Measurements from ENCODE around the gene LAMB3. TPM values are rescaled to one million over a fixed set of nuclear protein-coding genes. Genes with fewer than 3 reads are reported as not detected.

The LAMB3 gene
- total RNA-seq, 1 experiment from 2014 or later: 70.2 TPM

GRCh38 chr1:209611771-209612570 lies 40.3 kb downstream of the LAMB3 start:
- no peak overlapping the region for H3K27ac ChIP-seq (ENCODE audit: low read depth, low read length)
- no peak overlapping the region for H2AFZ ChIP-seq (ENCODE audit: low read depth, low read length, poor library complexity, severe bottlenecking)
- no peaks in the 10 kb centered on the region for H3K9me2 ChIP-seq (ENCODE audit: insufficient read depth)
- no peaks in the 10 kb centered on the region for H4K20me1 ChIP-seq (ENCODE audit: insufficient read depth)
- ATAC-seq (peak; percentile 51; the same call in 1 of the 2 replicates), DNase-seq (ENCODE audit: low read depth, low spot score) (no peak)
- intact Hi-C loops (cut with micrococcal nuclease): no loop called here
- RAD21 ChIA-PET (ENCODE audit: low non-redundant PET in 1 of 2, low total read pairs in 2 of 2, uncharacterized antibody in 2 of 2, unreplicated experiment in 2 of 2): no interaction called here
- H3K27me3 ChIP-seq (ENCODE audit: insufficient read depth, low read length): no peaks in the 10 kb centered on the region
- CTCF ChIA-PET: no interaction called here
- no peaks in the 10 kb centered on the region for H3K9me3 ChIP-seq (ENCODE audit: control insufficient read depth in 1 of 2, insufficient read depth in 1 of 2, low read depth in 1 of 2, low read length in 2 of 2)
- TF ChIP-seq CTCF (IDR thresholded peaks at IDR 0.05 in 2 of 3, conservative IDR thresholded peaks at IDR 0.05 in 1 of 3; ENCODE audit: borderline replicate concordance in 1 of 3, insufficient read depth in 1 of 3, low read depth in 2 of 3, low read length in 2 of 3): peak in 2 of 3 experiments; percentile 21 to 35; a peak in 3 of 6 replicates
- no peak for TF ChIP-seq POLR2AphosphoS5 (IDR thresholded peaks at IDR 0.05; ENCODE audit: low read depth, low read length)
- H3K4me1 ChIP-seq (ENCODE audit: control insufficient read depth in 1 of 2, insufficient read depth in 2 of 2, low read length in 2 of 2): peaks cover 0 to 6% of the 10 kb centered on the region in 2 experiments; a peak in 1 of 4 replicates
- no peak overlapping the region for H3K4me3 ChIP-seq (replicated peaks in 1 of 2; ENCODE audit: low read depth in 1 of 2, low read length in 2 of 2)
- H3K79me2 ChIP-seq (ENCODE audit: insufficient read depth, low read length): no peaks in the 10 kb centered on the region
- no peak overlapping the region for H3K4me2 ChIP-seq (ENCODE audit: low read length)
- H3K36me3 ChIP-seq (ENCODE audit: control insufficient read depth in 1 of 2, insufficient read depth in 2 of 2, low read length in 2 of 2): 0 out of 4 replicates have a peak, but pooled peaks cover 0 to 4% of the 10 kb centered on the region in 2 experiments
- H3K9ac ChIP-seq (ENCODE audit: low read length): no peak overlapping the region
- POLR2A ChIA-PET: no interaction called here
- BruUV-seq (replicated peaks): no TSS peak

GRCh38 chr1:209610631-209610905 lies 41.7 kb downstream of the LAMB3 start:
- Histone ChIP-seq H3K27ac (ENCODE audit: low read depth, low read length) (no peak overlapping the region), H3K4me1 (ENCODE audit: control insufficient read depth in 1 of 2, insufficient read depth in 2 of 2, low read length in 2 of 2) (peaks cover 0 to 6% of the 10 kb centered on the region in 2 experiments; a peak in 1 of 4 replicates), H3K9ac (ENCODE audit: low read length) (no peak overlapping the region), H3K4me3 (replicated peaks in 1 of 2; ENCODE audit: low read depth in 1 of 2, low read length in 2 of 2) (no peak overlapping the region), H3K79me2 (ENCODE audit: insufficient read depth, low read length) (no peaks in the 10 kb centered on the region), H3K27me3 (ENCODE audit: insufficient read depth, low read length) (no peaks in the 10 kb centered on the region), H3K36me3 (ENCODE audit: control insufficient read depth in 1 of 2, insufficient read depth in 2 of 2, low read length in 2 of 2) (no peaks in the 10 kb centered on the region), H3K9me3 (ENCODE audit: control insufficient read depth in 1 of 2, insufficient read depth in 1 of 2, low read depth in 1 of 2, low read length in 2 of 2) (no peaks in the 10 kb centered on the region), H3K9me2 (ENCODE audit: insufficient read depth) (no peaks in the 10 kb centered on the region), H4K20me1 (ENCODE audit: insufficient read depth) (no peaks in the 10 kb centered on the region), H3K4me2 (ENCODE audit: low read length) (no peak overlapping the region), H2AFZ (ENCODE audit: low read depth, low read length, poor library complexity, severe bottlenecking) (no peak overlapping the region)
- intact Hi-C loops (cut with micrococcal nuclease): no loop called here
- DNase-seq (ENCODE audit: low read depth, low spot score) (no peak), ATAC-seq (no peak)
- no TSS peak for BruUV-seq (replicated peaks)
- ChIA-PET POLR2A (no interaction called here), RAD21 (ENCODE audit: low non-redundant PET in 1 of 2, low total read pairs in 2 of 2, uncharacterized antibody in 2 of 2, unreplicated experiment in 2 of 2) (no interaction called here), CTCF (no interaction called here)
- TF ChIP-seq YY1 (IDR thresholded peaks at IDR 0.05; ENCODE audit: extremely low read depth, insufficient replicate concordance, low read depth, low read length) (no peak), ZBTB33 (IDR thresholded peaks at IDR 0.05; ENCODE audit: extremely low read depth, insufficient replicate concordance, low read length) (no peak), SP1 (IDR thresholded peaks at IDR 0.05; ENCODE audit: low read depth) (no peak), RAD21 (IDR thresholded peaks at IDR 0.05; ENCODE audit: low read depth) (no peak), ZFX (IDR thresholded peaks at IDR 0.05) (no peak), POLR2AphosphoS5 (IDR thresholded peaks at IDR 0.05; ENCODE audit: low read depth, low read length) (no peak), TCF7L2 (IDR thresholded peaks at IDR 0.05; ENCODE audit: borderline replicate concordance, extremely low read depth, insufficient read depth, insufficient read length) (no peak), SRF (IDR thresholded peaks at IDR 0.05; ENCODE audit: low read depth) (no peak), CEBPB (IDR thresholded peaks at IDR 0.05; ENCODE audit: low read depth) (no peak), CTCF (IDR thresholded peaks at IDR 0.05 in 2 of 3, conservative IDR thresholded peaks at IDR 0.05 in 1 of 3; ENCODE audit: borderline replicate concordance in 1 of 3, insufficient read depth in 1 of 3, low read depth in 2 of 3, low read length in 2 of 3) (no peak), EGR1 (IDR thresholded peaks at IDR 0.05; ENCODE audit: low read depth) (no peak), FOSL1 (IDR thresholded peaks at IDR 0.05; ENCODE audit: low read depth) (no peak)
